GM18909 (cell line): ENCODE data around the gene GGA2.
"Not testable (repeated sequence)": the region's sequence is repeated elsewhere in the genome, so short reads cannot be mapped to it uniquely, and the experiment has no call there.

ENCODE experiments used
- ATAC-seq: cut with Tn5 transposase; IDR thresholded peaks from one replicate; pipeline ENCODE4 v1.9.1; 2021; ENCODE audit warnings: mild to moderate bottlenecking; ENCODE audit not compliant: unreplicated experiment, poor library complexity

Gene GGA2

GRCh38 chr16:23527961-23528643 lies 17.8 kb upstream of the GGA2 start:
- no peak for ATAC-seq

- no peak for ATAC-seq
Measured at GRCh38 chr16:23524886-23525285, 14.6 kb upstream of the GGA2 start.

- no peak for ATAC-seq
Measured at GRCh38 chr16:23523876-23524385, 13.6 kb upstream of the GGA2 start.

- ATAC-seq, result no peak
Measured at GRCh38 chr16:23523321-23523720, 13.0 kb upstream of the GGA2 start.

- ATAC-seq, result no peak
Measured at GRCh38 chr16:23521965-23522364, 11.7 kb upstream of the GGA2 start.

- no peak for ATAC-seq
Measured at GRCh38 chr16:23521037-23521743, 10.9 kb upstream of the GGA2 start.

- ATAC-seq, result no peak
Measured at GRCh38 chr16:23520500-23520899, 10.2 kb upstream of the GGA2 start.

GRCh38 chr16:23519282-23519681 lies 9.0 kb upstream of the GGA2 start:
- no peak for ATAC-seq

- ATAC-seq, result no peak
Measured at GRCh38 chr16:23518435-23518891, 8.2 kb upstream of the GGA2 start.

GRCh38 chr16:23516366-23517137 lies 6.3 kb upstream of the GGA2 start:
- no peak for ATAC-seq

- no peak for ATAC-seq
Measured at GRCh38 chr16:23515881-23516280, 5.6 kb upstream of the GGA2 start.

GRCh38 chr16:23514381-23515152 lies 4.3 kb upstream of the GGA2 start:
- no peak for ATAC-seq

- ATAC-seq, result no peak
Measured at GRCh38 chr16:23512168-23512695, 1.9 kb upstream of the GGA2 start.

- ATAC-seq, result no peak
Measured at GRCh38 chr16:23511731-23512130, 1.4 kb upstream of the GGA2 start.

GRCh38 chr16:23510915-23511270 lies 599 bp upstream of the GGA2 start:
- ATAC-seq, result not testable (repeated sequence)

- ATAC-seq, result peak; percentile 6
Measured at GRCh38 chr16:23509782-23510163, 521 bp downstream of the GGA2 start.

- no peak for ATAC-seq
Measured at GRCh38 chr16:23509441-23509754, 896 bp downstream of the GGA2 start.

GRCh38 chr16:23508589-23509440 lies 1.5 kb downstream of the GGA2 start:
- no peak for ATAC-seq

- no peak for ATAC-seq
Measured at GRCh38 chr16:23506606-23506994, 3.7 kb downstream of the GGA2 start.
